ENCODE data around the gene LSS.
A peak's percentile ranks its signal among the peaks of the same experiment; 100 is the strongest.

LSS gene

DNA sequence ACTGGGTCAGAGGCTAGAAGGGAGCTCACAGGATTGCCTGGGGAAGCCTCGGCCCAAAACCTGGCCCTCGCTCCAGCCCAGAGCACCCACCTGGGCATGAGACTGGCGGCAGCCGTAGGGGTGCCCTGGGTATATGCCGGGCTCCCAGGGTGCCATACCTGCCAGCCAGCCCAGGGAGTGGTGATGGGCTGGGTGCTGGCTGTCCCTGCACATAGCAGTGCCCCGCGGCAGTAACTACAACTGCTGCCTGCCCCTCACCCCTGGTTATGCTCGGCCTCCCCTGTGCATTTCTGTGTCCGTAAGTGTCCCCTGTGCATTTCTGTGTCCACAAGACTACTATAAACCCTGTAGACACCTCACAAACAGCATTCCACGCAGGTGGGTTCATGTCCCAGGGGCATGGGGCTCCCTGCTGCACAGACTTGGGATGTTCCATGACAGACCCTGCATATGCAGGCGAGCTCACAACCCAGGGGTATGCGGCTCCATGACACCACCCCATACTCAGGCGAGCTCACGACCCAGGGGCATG, 38.5 kb downstream of the LSS start:
- peak; percentile 67 for DNase-seq (ENCODE audit: low spot score)
- no peak for TF ChIP-seq CTCF (IDR thresholded peaks at IDR 0.05)
- no peak overlapping the region for H3K4me3 ChIP-seq
- H3K27ac ChIP-seq = peak overlapping the region in 1 of 2 donors; percentile 68

DNA sequence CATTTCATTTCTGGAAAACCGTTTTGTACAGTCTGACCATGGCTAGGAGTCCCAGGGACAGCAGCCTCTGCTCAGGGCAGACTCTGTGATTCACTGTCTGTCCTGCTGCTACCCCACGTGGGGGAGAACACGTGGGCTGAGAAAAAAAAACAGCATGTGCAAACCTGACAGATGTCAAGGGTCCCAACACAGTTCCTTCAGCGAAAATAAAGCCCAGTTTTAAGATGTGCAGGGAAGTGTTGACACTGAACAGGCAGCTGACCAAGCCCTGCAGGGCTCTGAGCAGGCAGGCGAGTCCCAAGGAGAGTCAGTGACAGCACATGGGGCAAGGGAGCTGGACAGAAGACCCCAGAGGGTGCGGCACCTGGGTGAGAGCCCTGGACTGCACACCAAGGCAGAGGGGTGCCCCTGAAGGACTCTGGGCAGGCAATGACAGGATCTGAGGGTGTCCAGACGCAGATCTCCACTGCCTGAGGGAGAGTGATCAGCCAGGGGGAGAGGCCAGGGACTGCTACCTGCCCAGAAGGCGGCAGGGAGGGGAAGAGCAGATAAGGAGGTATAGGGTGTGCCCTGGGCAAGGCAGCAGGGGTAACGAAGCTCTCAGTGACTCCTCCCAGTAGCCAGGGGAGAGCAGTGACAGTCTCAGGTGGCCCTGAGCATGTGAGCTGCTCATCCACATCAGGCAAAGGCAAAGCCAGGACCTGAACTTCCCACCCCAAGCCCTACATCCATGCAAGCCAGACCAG, 39.2 kb downstream of the LSS start:
- no peak for TF ChIP-seq CTCF (IDR thresholded peaks at IDR 0.05)
- Histone ChIP-seq H3K27ac (peak overlapping the region in 1 of 2 donors; percentile 68), H3K4me3 (no peak overlapping the region)
- DNase-seq (ENCODE audit: low spot score) = peak; percentile 57

DNA sequence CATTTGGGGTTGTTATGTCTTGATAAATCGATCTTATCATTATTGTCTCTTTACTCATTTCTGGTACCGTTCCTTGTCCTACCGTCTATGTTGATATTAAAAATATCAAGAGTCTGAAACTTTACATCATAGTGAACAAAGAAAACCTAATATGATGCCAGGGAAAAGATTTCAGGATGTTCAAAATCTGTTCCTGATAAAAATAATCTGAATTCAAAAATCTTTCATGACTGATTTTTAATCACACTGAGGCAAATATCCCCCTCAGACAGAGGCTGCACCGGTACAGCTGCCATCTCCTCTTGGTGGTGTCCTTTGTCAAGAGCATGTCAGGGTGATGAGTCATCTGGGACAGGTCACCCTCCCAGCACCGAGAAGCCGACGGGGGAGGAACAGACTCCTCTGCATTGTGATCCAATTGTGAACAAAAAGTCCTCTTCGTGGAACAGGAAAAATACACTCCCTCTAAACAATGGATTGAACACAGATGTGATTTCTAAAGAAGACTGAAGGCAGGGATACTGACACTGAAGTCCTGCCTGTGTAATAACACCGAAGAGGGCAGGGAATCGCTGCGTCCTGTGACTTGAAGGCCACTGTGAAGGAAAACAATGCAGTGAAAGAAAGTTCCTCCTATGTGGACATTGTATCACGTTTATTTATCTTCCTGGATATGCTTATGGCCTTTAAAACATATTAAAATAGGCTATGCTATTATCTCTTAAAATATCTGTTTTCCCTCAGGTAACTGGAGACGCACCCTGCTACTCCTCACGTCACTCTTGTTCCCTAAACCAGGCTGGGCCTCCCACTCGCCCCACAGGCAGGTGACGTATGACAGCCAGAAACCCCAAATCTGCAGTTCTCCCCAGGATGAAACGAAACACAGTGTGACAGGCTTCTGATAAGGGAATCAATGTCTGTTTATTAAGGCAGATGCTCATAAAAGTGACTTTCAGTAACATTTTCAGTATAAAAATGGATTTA, 40.1 kb downstream of the LSS start:
- DNase-seq (ENCODE audit: low spot score) = no peak

DNA sequence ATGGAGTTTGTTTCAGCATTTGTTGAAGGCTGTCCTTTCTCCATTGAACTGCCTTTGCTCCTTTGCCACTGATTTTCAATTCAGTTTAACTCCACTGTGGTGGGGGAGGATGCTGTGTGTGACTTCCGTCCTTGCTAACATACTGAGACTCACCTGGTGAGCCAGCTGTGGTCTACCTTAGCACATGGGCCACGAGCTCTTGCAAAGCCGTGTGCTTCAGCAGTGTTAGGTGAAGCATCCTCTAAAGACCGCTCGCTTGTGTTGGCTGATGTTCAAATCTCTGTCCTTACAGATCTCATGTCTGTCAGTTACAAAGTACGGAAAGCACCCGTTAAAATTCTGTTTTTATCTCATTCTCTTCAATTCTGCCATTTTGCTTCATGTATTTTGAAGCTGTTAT, 40.8 kb downstream of the LSS start:
- TF ChIP-seq CTCF (IDR thresholded peaks at IDR 0.05) = no peak
- peak overlapping the region in 1 of 2 donors; percentile 68 for H3K27ac ChIP-seq
- H3K4me3 ChIP-seq = no peak overlapping the region
- DNase-seq (ENCODE audit: low spot score) = no peak

More for the DNA sequence above, 40.1 kb downstream of the LSS start:
- Histone ChIP-seq H3K4me3 (no peak overlapping the region), H3K27ac (peak overlapping the region in 1 of 2 donors; percentile 68)
- TF ChIP-seq CTCF (IDR thresholded peaks at IDR 0.05) = no peak

DNA sequence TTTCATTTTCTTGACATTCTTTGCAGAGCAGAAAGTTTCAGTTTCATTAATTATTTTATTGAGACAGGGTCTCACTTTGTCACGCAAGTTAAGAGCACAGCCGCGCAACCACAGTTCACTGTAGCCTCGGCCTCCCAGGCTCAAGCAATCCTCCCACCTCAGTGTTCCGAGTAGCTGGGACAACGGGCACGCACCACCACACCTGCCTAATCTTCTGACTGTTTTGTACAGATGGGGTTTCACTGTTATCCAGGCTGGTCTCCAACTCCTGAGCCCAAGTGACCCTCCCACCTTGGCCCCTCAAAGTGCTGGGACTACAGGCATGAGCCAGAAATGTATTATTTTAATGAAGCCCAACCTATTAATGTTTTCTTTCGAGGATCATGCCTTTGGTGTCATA, 41.3 kb downstream of the LSS start:
- H3K27ac ChIP-seq = no peak overlapping the region
- DNase-seq (ENCODE audit: low spot score) = no peak
- no peak for TF ChIP-seq CTCF (IDR thresholded peaks at IDR 0.05)

DNA sequence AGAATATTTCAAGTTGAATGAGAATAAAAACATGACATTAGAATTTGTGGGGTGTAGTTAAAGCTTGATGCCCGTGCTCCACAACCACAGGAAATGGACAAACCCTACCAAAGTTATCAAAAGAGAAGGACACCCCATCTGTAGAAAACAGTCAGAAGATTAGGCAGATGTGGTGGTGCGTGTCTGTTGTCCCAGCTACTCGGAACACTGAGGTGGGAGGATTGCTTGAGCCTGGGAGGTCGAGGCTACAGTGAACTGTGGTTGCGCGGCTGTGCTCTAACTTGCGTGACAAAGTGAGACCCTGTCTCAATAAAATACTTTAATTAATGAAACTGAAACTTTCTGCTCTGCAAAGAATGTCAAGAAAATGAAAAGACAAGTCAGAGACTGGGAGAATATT, 42.9 kb downstream of the LSS start:
- TF ChIP-seq CTCF (IDR thresholded peaks at IDR 0.05) = no peak
- no peak overlapping the region for H3K27ac ChIP-seq
- no peak for DNase-seq (ENCODE audit: low spot score)
- no peak overlapping the region for H3K4me3 ChIP-seq

More for the DNA sequence above, 41.3 kb downstream of the LSS start:
- no peak overlapping the region for H3K4me3 ChIP-seq
